K562 (cell line): Measurements from ENCODE around the gene ZMYND19. TPM values are rescaled to one million over a fixed set of nuclear protein-coding genes. Genes with fewer than 3 reads are reported as not detected.

ENCODE experiments used
- CEBPZ ChIP-seq: fragments of 150-350 bp; IDR thresholded peaks from 2 replicates; pipeline ENCODE4 v1.6.1; 2014; ENCODE audit warnings: low read depth, mild to moderate bottlenecking, low read length, borderline replicate concordance
- ELF4 ChIP-seq: fragments of 450-650 bp; formaldehyde crosslinking; IDR thresholded peaks from 2 replicates; pipeline ENCODE4 v1.4.0; 2022; ENCODE audit warnings: missing genetic modification characterization
- GABPA ChIP-seq: fragments of 200-800 bp; sonication (Bioruptor generic); conservative IDR thresholded peaks from 2 replicates; pipeline ENCODE4 v1.6.1; 2016; ENCODE audit warnings: low read depth, missing genetic modification characterization, missing compliant biosample characterization
- KLF16 ChIP-seq: IDR thresholded peaks from 2 replicates; pipeline ENCODE4 v1.6.1; 2016; ENCODE audit warnings: antibody characterized with exemption
- NFE2L1 ChIP-seq: fragments of 450-650 bp; IDR thresholded peaks from 2 replicates; pipeline ENCODE4 v1.6.1; 2016; ENCODE audit warnings: missing genetic modification characterization, low read depth, mild to moderate bottlenecking, missing compliant biosample characterization, moderate library complexity, borderline replicate concordance
- NR4A1 ChIP-seq, 2 experiments: fragments of 250-450 bp in 1 of 2; fragments of 450-650 bp in 1 of 2; sonication (Bioruptor Pico) in 1 of 2; IDR thresholded peaks; 2 replicates each; pipeline versions ENCODE4 v1.4.0 to v1.6.1; 2016 to 2020; ENCODE audit warnings: mild to moderate bottlenecking in 2 of 2, missing compliant biosample characterization in 1 of 2, missing genetic modification characterization in 1 of 2, moderate library complexity in 1 of 2
- RAD21 ChIP-seq, 2 experiments: fragments of 250-450 bp in 1 of 2; fragments of 450-650 bp in 1 of 2; sonication (Bioruptor Pico) in 1 of 2; formaldehyde crosslinking in 1 of 2; IDR thresholded peaks in 1 of 2; conservative IDR thresholded peaks in 1 of 2; 2 replicates each; pipeline versions ENCODE4 v1.4.0 to v1.8.0; 2020 to 2022; ENCODE audit warnings: mild to moderate bottlenecking in 2 of 2, moderate library complexity in 1 of 2
- RBM34 ChIP-seq: fragments of 200-400 bp; formaldehyde crosslinking; IDR thresholded peaks from 2 replicates; pipeline ENCODE4 v1.6.1; 2018; ENCODE audit warnings: low read length, borderline replicate concordance; ENCODE audit not compliant: insufficient read depth
- SPI1 ChIP-seq: IDR thresholded peaks from 2 replicates; pipeline ENCODE4 v1.6.1; 2011; ENCODE audit warnings: low read depth, low read length, control low read depth, borderline replicate concordance
- THAP7 ChIP-seq: fragments of 250-450 bp; sonication (Bioruptor Pico); IDR thresholded peaks from 2 replicates; pipeline ENCODE4 v1.5.0; 2021
- ZNF263 ChIP-seq: sonication (generic); formaldehyde crosslinking; IDR thresholded peaks from 2 replicates; pipeline ENCODE4 v1.8.0; 2022; ENCODE audit warnings: mild to moderate bottlenecking, missing genetic modification reagents, borderline replicate concordance
- ZNF3 ChIP-seq: fragments of 250-450 bp; sonication (Bioruptor Pico); IDR thresholded peaks from 2 replicates; pipeline ENCODE4 v1.5.0; 2021; ENCODE audit warnings: mild to moderate bottlenecking, moderate library complexity
- ZNF318 ChIP-seq, 2 experiments: fragments of 450-650 bp; IDR thresholded peaks; 2 replicates each; pipeline ENCODE4 v1.6.1; 2016; ENCODE audit warnings: mild to moderate bottlenecking in 2 of 2, borderline replicate concordance in 1 of 2, low read depth in 1 of 2, moderate library complexity in 1 of 2
- polyA plus RNA-seq, 8 experiments: library from polyadenylated mRNA; depleted of rRNA in 4 of 8; stranded (reverse) in 5 of 8; unstranded in 3 of 8; fragments of >200 nt; fragmentation: Nextera tagmentation in 2 of 8; fragmentation: Illumina TruSeq in 1 of 8; extraction: Ambion mirVana in 2 of 8; extraction: Trizol in 1 of 8; gene quantifications; 2 replicates each; pipeline versions ENCODE4 v1.2.1 to v1.2.3, GENCODE V29; 2011 to 2014; ENCODE audit warnings: inconsistent platforms in 1 of 8, missing spikeins in 1 of 8
- total RNA-seq, 7 experiments: library from RNA; depleted of rRNA in 6 of 7; stranded (reverse); fragments of >200 nt in 6 of 7; fragmentation: Illumina TruSeq in 2 of 7; extraction: Trizol in 2 of 7; gene quantifications; 2 replicates each; pipeline versions ENCODE4 v1.2.1 to v1.2.3, GENCODE V29; 2011 to 2021; ENCODE audit warnings: low replicate concordance in 1 of 7

The ZMYND19 gene
- total and polyA plus RNA-seq, 9 of the 15 experiments (the other 6 are each of a cell fraction or from before 2014, with no cell fraction given): 1.0 to 86.7 (median 44.0) TPM

- TF ChIP-seq ZNF318 (IDR thresholded peaks at IDR 0.05; ENCODE audit: borderline replicate concordance in 1 of 2, low read depth in 1 of 2): no peak
- no peak for TF ChIP-seq GABPA (tag)
- TF ChIP-seq THAP7 (CRISPR knock-in tag): no peak
- TF ChIP-seq NR4A1 (CRISPR knock-in tag; IDR thresholded peaks at IDR 0.05): no peak
- no peak for TF ChIP-seq NR4A1 (tag; IDR thresholded peaks at IDR 0.05)
- peak; percentile 26 to 50; a peak in 3 of 4 replicates for TF ChIP-seq RAD21 (CRISPR knock-in tag; conservative IDR thresholded peaks at IDR 0.05 in 1 of 2, IDR thresholded peaks at IDR 0.05 in 1 of 2)
- peak; percentile 55; the same call in 1 of the 2 replicates for TF ChIP-seq KLF16
- TF ChIP-seq CEBPZ: no peak
- TF ChIP-seq NFE2L1 (tag): no peak
- TF ChIP-seq RBM34: no peak
- TF ChIP-seq ZNF263: peak; percentile 96
- no peak for TF ChIP-seq ZNF3
- TF ChIP-seq ELF4 (CRISPR knock-in tag): no peak
- no peak for TF ChIP-seq SPI1
Measured at GRCh38 chr9:137534256-137535119, 55.8 kb downstream of the ZMYND19 start (continued).
